Stimulated activated CD4-positive, alpha-beta T cell treated with anti-CD3 and anti-CD28 coated beads, Interleukin-4, amount 100 ng/mL, for 24 hours (primary cell): ENCODE results near the gene HEATR1.
"Not testable (repeated sequence)": the region's sequence is repeated elsewhere in the genome, so short reads cannot be mapped to it uniquely, and the experiment has no call there.

ENCODE experiments used
- DNase-seq: peaks from one replicate; pipeline ENCODE4 v3.0.0-alpha.2; 2020

The HEATR1 gene

GRCh38 chr1:236509203-236509602, 95.1 kb downstream of the HEATR1 start:
- DNase-seq: no peak

GRCh38 chr1:236508593-236509027, 95.7 kb downstream of the HEATR1 start:
- DNase-seq: no peak

GRCh38 chr1:236507022-236507700, 97.2 kb downstream of the HEATR1 start:
- DNase-seq: no peak

GRCh38 chr1:236504338-236504737, 100.0 kb downstream of the HEATR1 start:
- DNase-seq: not testable (repeated sequence)

GRCh38 chr1:236502972-236503639, 101.2 kb downstream of the HEATR1 start:
- DNase-seq: peak; percentile 11

- DNase-seq: no peak
These were observed 101.7 kb downstream of the HEATR1 start for GRCh38 chr1:236502579-236502971.

- no peak for DNase-seq
These were observed 103.2 kb downstream of the HEATR1 start for GRCh38 chr1:236501093-236501492.
